LNCAP (cell line): ENCODE measurements around the gene ENC1.

Experiments used
- CTCF ChIP-seq: fragments of 450-650 bp; IDR thresholded peaks from 2 replicates; pipeline ENCODE4 v1.5.1; 2017; ENCODE audit warnings: mild to moderate bottlenecking

Gene ENC1

GRCh38 chr5:74594137-74595040 lies 46.1 kb downstream of the ENC1 start:
- TF ChIP-seq CTCF, result no peak

- TF ChIP-seq CTCF, result no peak
Measured at GRCh38 chr5:74589204-74590056, 51.1 kb downstream of the ENC1 start.

GRCh38 chr5:74588415-74588814 lies 52.1 kb downstream of the ENC1 start:
- TF ChIP-seq CTCF, result no peak

- no peak for TF ChIP-seq CTCF
Measured at GRCh38 chr5:74587890-74588289, 52.6 kb downstream of the ENC1 start.

- no peak for TF ChIP-seq CTCF
Measured at GRCh38 chr5:74587300-74587699, 53.2 kb downstream of the ENC1 start.

- TF ChIP-seq CTCF, result no peak
Measured at GRCh38 chr5:74586856-74587255, 53.7 kb downstream of the ENC1 start.

- no peak for TF ChIP-seq CTCF
Measured at GRCh38 chr5:74582853-74583252, 57.7 kb downstream of the ENC1 start.
